Measurements from ENCODE around the gene CACNA1I.

CACNA1I gene

GRCh38 chr22:39735776-39736175 is 165.2 kb downstream of the CACNA1I start:
- no peak overlapping the region for H3K4me3 ChIP-seq (ENCODE audit: low read depth, low read length)
- DNase-seq (ENCODE audit: low read depth) = no peak
- no peak for TF ChIP-seq CTCF (IDR thresholded peaks at IDR 0.05; ENCODE audit: low read depth, low read length, missing control alignments)

GRCh38 chr22:39738746-39739145 is 168.2 kb downstream of the CACNA1I start:
- no peak overlapping the region for H3K4me3 ChIP-seq (ENCODE audit: low read depth, low read length)
- no peak for DNase-seq (ENCODE audit: low read depth)
- no peak for TF ChIP-seq CTCF (IDR thresholded peaks at IDR 0.05; ENCODE audit: low read depth, low read length, missing control alignments)

Data from GM12864 (cell line).